Astrocyte of the cerebellum (primary cell): ENCODE data around the gene RNASET2.

Source experiments
- DNase-seq: peaks from one replicate; pipeline ENCODE4 v3.0.0-alpha.2; 2011; ENCODE audit warnings: low read depth
- H3K4me3 ChIP-seq: 2 replicates; pipeline ENCODE4 v1.5.1; 2011; ENCODE audit warnings: mild to moderate bottlenecking, low read depth, low read length, moderate library complexity
- in situ Hi-C: cut with HindIII; loops from 2 replicates; pipeline ENCODE4 v1.10.0; 2017; ENCODE audit warnings: low sequenced_read_pairs
- TF ChIP-seq, protein P1 (sequence below): IDR thresholded peaks from 2 replicates; pipeline ENCODE4 v1.5.1; 2012; ENCODE audit warnings: low read length, low read depth, moderate library complexity, mild to moderate bottlenecking; ENCODE audit errors: missing control alignments

Gene RNASET2

DNA sequence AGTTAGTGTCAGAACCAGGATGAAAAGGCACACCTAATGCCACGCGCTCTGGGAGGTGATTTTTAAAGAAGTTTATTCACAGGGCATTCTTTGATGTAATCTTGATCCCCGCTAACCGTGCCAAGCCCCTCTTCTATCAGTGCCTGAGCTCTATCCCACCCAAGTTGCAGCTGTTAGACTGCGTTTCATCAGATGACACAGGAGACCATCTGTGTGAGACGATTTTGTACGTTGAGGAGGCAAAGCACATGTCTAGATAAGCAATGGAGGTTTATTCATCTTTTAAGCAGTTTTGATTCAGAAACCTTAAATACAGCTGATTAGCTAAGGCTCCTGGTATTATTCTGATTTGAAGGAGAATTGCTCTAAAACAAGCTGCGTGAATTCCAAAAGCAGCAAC is 18.6 kb downstream of the RNASET2 start:
- no peak overlapping the region for H3K4me3 ChIP-seq
- DNase-seq = no peak
- TF ChIP-seq, protein P1, sequence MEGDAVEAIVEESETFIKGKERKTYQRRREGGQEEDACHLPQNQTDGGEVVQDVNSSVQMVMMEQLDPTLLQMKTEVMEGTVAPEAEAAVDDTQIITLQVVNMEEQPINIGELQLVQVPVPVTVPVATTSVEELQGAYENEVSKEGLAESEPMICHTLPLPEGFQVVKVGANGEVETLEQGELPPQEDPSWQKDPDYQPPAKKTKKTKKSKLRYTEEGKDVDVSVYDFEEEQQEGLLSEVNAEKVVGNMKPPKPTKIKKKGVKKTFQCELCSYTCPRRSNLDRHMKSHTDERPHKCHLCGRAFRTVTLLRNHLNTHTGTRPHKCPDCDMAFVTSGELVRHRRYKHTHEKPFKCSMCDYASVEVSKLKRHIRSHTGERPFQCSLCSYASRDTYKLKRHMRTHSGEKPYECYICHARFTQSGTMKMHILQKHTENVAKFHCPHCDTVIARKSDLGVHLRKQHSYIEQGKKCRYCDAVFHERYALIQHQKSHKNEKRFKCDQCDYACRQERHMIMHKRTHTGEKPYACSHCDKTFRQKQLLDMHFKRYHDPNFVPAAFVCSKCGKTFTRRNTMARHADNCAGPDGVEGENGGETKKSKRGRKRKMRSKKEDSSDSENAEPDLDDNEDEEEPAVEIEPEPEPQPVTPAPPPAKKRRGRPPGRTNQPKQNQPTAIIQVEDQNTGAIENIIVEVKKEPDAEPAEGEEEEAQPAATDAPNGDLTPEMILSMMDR = no peak
- in situ Hi-C loops = no loop called here

DNA sequence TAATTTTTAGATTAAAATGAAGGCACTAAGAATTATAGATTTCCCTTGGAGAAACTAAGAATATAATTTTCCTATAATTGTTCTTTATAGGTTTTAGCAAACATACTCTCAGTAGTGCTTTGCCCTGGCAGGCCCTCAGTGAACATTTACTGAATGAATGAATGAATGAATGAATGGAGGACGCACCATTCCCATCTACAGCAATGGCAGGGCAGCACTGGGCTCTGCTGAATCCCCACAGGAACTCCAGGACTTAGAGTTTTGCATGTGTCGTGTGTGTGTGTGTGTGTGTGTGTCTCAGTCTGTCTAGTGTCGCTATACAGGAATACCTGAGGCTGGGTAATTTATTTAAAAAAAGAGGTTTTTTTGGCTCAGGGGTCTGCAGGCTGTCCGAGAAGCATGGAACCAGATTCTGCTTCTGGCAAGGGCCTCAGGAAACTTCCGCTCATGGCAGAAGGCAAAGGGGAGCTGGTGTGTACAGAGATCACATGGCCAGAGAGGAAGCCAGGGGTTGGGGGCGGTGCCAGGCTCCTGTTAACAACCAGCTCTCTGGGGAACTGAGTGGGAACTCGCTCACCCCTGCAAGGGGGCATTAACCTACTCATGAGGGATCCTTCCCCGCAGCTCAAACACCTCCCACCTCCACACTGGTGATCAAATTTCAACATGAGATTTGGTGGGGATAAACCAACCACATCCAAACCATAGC is 20.1 kb downstream of the RNASET2 start:
- TF ChIP-seq, protein P1 = no peak
- H3K4me3 ChIP-seq = no peak overlapping the region
- DNase-seq = no peak
- in situ Hi-C loops = no loop called here

DNA sequence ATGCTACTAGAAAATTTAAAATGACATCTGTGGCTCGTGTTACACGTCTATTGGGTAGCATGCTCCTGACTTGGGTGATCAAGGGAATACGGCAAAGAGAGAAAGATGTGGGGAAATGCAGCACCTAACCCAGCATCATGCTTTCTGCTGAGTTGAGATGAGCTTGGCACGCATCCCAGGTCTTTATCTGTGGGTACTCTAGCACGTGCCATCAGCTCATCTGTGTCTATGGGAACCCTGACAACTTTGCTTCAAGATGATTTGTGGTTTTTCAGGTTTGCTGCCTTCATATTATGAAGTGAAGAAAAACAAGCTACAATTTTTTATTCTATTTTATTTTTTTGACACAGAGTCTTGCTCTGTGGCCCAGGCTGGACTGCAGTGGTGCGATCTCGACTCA is 21.0 kb downstream of the RNASET2 start:
- DNase-seq = no peak
- in situ Hi-C loops = no loop called here
- H3K4me3 ChIP-seq = no peak overlapping the region
- TF ChIP-seq, protein P1 = no peak

DNA sequence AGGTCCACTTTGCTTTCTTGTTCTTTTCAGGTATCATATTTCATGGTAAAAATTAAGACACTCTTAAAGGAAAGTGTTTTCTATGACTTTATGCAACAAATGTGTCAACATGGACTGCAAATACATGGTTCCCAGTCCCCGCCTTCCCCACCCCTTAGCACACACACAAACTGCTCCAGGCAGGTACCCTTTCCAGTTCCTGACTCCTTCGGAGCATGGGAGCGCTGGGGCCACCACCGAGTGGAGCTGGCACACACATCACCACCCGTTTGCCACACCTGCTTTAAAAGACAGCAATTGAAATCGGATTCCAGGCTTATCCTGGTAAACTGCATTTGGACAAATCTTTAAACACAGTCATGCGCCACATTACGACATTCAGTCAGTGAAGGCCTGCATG is 22.2 kb downstream of the RNASET2 start:
- in situ Hi-C loops = no loop called here
- no peak overlapping the region for H3K4me3 ChIP-seq
- TF ChIP-seq, protein P1 = no peak
- no peak for DNase-seq

DNA sequence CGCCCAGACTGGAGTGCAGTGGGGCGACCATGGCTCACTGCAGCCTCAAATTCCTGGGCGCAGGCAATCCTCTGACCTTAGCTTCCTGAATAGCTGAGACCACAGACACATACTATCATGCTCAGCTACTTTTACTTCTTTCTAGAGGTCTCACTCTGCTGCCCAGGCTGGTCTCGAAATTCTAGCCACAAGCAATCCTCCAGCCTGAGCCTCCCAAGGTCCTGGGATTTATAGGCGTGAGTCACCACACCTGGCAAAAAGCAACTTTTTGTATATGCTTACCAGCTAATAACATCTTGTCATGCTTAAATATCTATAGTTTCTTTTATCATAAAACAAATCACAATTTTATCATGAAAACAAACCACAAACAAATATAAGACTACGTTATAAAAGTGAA is 23.0 kb downstream of the RNASET2 start:
- TF ChIP-seq, protein P1 = no peak
- in situ Hi-C loops = no loop called here
- no peak overlapping the region for H3K4me3 ChIP-seq
- no peak for DNase-seq

DNA sequence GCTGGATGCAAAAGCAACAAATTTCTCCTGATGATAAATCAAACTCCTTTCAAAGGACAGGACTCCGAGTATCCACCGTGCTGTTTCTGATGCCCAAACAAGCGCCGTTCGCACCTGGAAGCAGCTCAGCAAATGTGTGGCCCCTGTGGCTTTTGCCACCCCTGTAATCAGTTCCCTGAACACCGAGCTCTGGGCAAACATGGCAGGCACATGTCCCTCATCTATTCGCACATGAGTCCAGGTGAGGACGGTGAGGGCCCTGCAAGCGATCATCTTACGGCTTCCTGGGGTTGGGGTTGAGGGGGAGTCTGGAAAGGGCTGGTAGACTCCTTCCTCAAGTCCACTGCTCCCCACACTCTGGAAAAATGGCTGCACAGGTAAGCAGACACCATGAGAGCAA is 23.7 kb downstream of the RNASET2 start:
- H3K4me3 ChIP-seq = no peak overlapping the region
- DNase-seq = no peak
- TF ChIP-seq, protein P1 = no peak
- in situ Hi-C loops = no loop called here

DNA sequence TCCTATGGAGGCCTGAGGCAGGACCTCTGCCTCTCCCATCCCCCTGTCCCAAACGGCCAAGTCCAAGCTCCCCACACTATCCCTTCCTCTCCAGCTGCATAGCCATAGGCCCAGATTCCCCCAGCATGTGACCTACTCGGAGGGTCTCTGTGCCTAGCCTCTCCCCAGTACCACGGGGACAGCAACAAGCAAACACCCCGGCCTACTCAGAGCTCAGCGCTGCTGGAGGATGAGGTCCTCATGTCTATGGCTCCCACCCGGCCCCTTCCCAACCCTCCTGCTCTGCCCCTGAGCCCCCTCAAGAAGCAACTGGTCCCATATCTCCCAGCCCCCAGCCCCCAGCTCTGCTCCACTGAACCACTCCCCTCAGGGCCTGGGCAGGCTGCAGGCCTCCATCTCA is 24.2 kb downstream of the RNASET2 start:
- in situ Hi-C loops = no loop called here
- TF ChIP-seq, protein P1 = no peak
- no peak overlapping the region for H3K4me3 ChIP-seq
- no peak for DNase-seq
